NOMO-1 treated with DMSO at 0.1 percent for 48 hours (cell line): Measurements from ENCODE around the gene GATA2.

Experiments
- DNase-seq: peaks from one replicate; lab custom pipeline; 2025; ENCODE audit not compliant: unreplicated experiment; lab: John Stamatoyannopoulos, UW

Gene GATA2

GRCh38 chr3:128503164-128503651, 10.2 kb upstream of the GATA2 start:
- no peak for DNase-seq

- DNase-seq: no peak
Observed at GRCh38 chr3:128502712-128503111, 9.7 kb upstream of the GATA2 start.

GRCh38 chr3:128501431-128501830, 8.4 kb upstream of the GATA2 start:
- no peak for DNase-seq

- no peak for DNase-seq
Observed at GRCh38 chr3:128500556-128500955, 7.6 kb upstream of the GATA2 start.

GRCh38 chr3:128499724-128500275, 6.8 kb upstream of the GATA2 start:
- no peak for DNase-seq

GRCh38 chr3:128498901-128499530, 6.0 kb upstream of the GATA2 start:
- DNase-seq: no peak

GRCh38 chr3:128498127-128498626, 5.2 kb upstream of the GATA2 start:
- no peak for DNase-seq

GRCh38 chr3:128497305-128498126, 4.5 kb upstream of the GATA2 start:
- DNase-seq: peak; percentile 82

GRCh38 chr3:128496602-128497304, 3.8 kb upstream of the GATA2 start:
- DNase-seq: no peak

GRCh38 chr3:128496019-128496601, 3.1 kb upstream of the GATA2 start:
- no peak for DNase-seq

GRCh38 chr3:128495435-128495970, 2.5 kb upstream of the GATA2 start:
- no peak for DNase-seq

- no peak for DNase-seq
Observed at GRCh38 chr3:128494367-128494650, 1.3 kb upstream of the GATA2 start.

- DNase-seq: no peak
Observed at GRCh38 chr3:128493570-128494366, 767 bp upstream of the GATA2 start.

- DNase-seq: no peak
Observed at GRCh38 chr3:128491941-128492670, 895 bp downstream of the GATA2 start.

GRCh38 chr3:128491691-128491940, 1.4 kb downstream of the GATA2 start:
- DNase-seq: no peak

GRCh38 chr3:128490915-128491690, 1.9 kb downstream of the GATA2 start:
- no peak for DNase-seq

GRCh38 chr3:128490650-128490914, 2.4 kb downstream of the GATA2 start:
- no peak for DNase-seq

GRCh38 chr3:128489927-128490649, 2.9 kb downstream of the GATA2 start:
- peak; percentile 35 for DNase-seq

- DNase-seq: no peak
Observed at GRCh38 chr3:128489674-128489926, 3.4 kb downstream of the GATA2 start.
